GM19238 (cell line): ENCODE data around the gene HEG1.

Source experiments
- DNase-seq: peaks from one replicate; pipeline ENCODE4 v3.0.0; 2011; ENCODE audit warnings: low spot score; ENCODE audit not compliant: insufficient read length

The HEG1 gene

DNA sequence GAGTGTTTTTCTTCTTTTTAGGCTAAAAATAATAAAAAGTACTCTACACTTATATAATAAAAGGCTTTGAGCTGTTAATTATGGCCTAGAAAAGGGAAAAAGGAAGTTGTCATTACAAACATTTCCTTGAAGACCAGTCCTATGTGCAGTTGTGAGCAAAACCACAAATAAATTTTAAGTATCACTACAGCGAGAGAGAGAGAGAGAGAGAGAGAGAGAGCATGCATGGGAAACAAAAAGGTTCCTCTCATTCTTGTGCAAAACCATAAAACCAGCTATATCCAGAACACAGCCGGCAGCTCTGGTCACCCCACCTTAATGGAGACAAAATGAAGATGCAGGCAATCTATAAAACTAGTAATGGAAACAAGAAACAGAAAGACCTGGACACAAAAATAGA, 33.6 kb downstream of the HEG1 start:
- DNase-seq, result no peak

DNA sequence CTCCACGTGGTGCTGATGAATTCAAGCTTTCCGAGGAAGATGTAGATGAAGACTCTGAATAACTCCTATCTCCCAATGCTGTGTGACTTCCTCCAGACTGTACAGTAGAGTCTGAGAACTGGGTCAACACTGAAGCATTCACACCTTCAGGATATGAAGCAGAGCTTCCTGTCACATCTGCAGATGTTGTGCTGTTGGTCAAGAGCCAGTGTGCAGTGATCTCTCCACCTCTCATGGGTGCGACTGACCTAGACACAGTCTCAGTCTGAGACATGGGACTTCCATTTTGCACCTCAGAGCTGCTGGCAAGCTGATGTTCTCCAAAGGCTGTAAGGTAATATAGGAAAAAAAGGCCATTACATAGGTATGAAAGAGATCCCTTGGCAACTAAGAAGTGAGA, 36.5 kb downstream of the HEG1 start:
- DNase-seq, result no peak

- DNase-seq, result no peak
Observed at GRCh38 chr3:125017406-125017805, 38.4 kb downstream of the HEG1 start.

- DNase-seq, result no peak
Observed at GRCh38 chr3:125014570-125015179, 41.1 kb downstream of the HEG1 start.

GRCh38 chr3:125013095-125013494, 42.7 kb downstream of the HEG1 start:
- DNase-seq, result no peak

DNA sequence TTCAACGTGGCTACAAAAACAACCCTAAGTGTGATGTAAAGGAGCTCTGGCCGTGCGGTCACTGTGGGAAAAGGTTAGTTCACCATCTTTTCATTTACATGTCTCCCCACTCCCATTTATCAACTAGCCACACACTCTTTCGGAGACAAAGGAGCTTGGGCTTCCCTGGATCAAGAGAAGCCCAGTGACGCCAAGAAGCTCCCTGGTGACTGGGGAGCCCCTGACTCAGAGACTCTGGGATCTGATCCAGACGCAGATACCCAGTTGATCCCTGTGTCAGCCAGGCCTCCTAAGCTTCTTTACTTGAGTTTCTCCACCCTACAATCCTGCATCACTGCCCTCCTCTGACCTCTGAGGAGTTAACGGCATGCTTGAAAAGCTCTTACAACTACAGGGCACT, 43.9 kb downstream of the HEG1 start:
- DNase-seq, result no peak

- DNase-seq, result no peak
Observed at GRCh38 chr3:125010393-125010792, 45.4 kb downstream of the HEG1 start.

- no peak for DNase-seq
Observed at GRCh38 chr3:125008766-125009165, 47.0 kb downstream of the HEG1 start.

DNA sequence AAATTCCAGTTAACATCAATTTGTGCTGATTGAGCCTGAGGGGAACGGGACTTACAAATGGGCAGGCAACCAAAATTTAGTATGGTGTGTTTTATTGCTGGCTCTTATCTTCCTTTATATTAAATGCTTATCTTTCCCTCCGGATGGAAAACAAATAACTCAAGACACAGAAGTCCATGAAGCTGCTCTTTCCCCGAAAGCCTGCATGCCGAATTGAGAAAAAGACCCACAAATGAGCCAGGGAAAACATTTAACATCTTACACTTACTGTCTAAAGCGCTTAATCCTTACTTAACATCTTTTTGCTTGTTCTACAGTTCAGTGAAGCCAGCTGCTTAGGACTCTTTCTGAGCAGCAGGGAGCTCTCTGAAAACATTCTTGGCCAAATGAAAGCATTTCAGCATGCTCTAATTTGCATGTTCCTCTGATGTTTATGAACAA, 49.5 kb downstream of the HEG1 start:
- DNase-seq, result no peak

GRCh38 chr3:125005676-125006075, 50.1 kb downstream of the HEG1 start:
- no peak for DNase-seq

DNA sequence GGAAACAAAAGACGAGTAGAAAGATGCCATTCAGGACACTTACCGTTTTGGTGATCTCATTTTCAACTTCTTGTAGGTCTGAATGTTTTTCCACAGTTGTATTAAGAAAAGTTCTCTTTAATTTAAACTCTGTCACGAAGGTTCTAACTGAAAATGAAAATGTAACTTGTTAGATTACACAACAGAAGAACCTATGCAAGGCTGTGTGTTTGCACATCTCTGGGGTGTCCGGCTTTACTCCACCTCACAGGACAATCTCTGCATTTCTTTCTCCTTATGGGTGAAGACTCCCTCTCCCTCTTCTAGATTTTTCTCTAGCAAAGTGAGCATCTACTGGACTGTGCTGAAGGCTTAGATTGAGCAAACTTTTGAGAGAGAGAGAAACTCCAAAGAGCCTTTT, 50.6 kb downstream of the HEG1 start:
- DNase-seq, result no peak

- DNase-seq, result no peak
Observed at GRCh38 chr3:125003859-125004595, 51.8 kb downstream of the HEG1 start.

- DNase-seq, result no peak
Observed at GRCh38 chr3:125003369-125003853, 52.4 kb downstream of the HEG1 start.

DNA sequence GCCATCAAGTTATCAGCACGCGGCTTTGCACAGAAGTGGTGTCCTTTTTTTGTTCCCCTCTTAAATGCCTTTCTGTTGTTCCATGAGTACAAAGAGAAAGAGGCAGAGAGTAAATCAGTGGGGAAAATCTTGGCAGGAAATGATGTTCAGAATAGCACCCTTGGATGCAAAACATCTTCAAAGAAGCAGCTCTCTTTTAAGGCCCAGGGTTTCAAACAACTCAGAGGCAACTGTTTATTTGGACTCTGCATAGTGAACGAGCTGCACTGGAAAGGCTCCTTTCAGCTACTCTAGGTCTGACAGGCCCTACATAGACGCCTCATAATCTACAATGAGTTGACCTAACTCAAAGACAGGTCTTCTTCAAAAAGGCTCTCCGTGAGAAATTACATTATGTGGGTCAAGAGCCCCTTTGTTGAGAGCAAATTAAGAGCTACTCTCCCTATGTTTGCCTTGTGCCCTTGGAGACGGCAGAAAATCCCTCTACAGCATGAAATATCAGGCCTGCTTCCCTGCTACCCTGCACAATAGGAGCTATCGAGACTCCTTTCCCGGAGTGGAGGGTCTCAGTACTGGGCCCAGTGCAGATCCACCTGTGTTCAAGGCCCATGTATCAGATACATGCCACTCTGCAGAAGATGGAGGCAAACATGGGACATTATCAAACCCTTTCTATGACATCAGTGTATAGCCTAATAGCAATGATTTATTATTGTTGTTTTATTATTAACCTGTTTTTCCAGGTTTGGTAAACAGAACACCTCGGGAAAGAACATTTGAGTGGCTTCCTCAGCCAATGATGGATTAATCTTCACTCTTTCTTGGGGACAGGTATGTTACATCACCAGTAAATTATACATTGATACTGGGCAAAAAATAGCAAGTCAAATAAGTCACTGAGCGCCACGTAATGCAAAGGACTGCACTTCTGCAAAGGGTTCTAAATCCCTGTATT, 53.1 kb downstream of the HEG1 start:
- no peak for DNase-seq

DNA sequence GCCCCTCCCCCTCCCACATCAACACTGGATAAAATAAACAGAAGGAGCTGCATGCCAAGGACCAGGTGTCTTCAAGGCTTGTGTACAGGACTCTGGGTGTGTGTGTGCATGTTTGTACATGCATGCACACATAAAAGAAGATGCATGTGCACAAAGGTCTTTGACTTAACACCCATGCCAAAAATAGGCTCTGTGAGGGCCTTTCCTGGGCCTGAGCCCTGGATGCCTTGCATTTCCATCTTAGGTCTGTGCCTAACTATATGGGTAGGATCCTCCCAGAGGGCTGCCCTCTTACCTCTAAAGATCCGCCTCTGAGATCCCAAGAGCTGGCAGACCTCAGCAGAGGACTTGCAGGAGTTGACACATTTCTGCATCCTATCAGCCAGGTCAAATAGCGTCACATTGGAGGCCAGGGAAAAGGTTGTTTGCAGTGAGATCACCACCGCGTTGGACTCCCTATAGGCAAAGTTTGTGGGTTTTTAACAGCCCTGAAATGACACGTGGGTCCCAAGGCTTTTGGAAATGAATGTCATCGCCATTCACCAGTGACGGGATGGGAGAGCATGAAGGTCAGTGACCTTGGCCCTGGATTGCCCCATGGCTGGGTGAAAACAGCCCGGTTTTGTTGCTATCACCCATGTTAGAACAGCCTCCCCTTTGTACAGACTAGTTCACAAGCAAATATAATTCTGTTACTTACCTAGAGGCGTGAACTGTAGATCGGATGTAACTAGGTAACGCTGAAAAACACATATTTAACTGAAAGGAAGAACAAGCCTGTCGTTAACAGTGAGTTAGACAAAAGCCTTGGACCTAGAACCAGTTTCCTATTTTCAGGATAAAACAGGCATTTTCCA, 54.0 kb downstream of the HEG1 start:
- DNase-seq, result no peak

DNA sequence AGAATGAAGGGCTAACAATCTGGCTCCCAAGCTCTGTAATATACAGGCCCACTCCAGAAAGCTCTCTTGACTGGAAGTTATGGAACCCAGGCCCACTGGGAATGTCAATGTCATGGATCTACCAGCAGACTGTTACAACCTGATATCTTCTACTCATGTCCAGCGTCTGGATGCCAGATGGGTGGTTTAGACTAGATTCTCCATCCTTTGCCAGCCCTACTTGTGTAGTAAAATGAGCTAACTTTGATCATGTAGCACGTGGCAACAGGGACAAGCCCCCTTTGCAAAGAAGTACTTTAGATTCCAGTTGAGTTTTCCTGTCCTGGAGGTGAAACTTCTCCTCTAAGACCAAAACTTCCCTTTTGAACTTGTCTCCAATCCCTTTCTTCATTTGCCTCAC, 55.1 kb downstream of the HEG1 start:
- no peak for DNase-seq

GRCh38 chr3:124999897-125000435, 55.8 kb downstream of the HEG1 start:
- no peak for DNase-seq

- DNase-seq, result no peak
Observed at GRCh38 chr3:124999317-124999716, 56.5 kb downstream of the HEG1 start.

GRCh38 chr3:124998247-124998630, 57.6 kb downstream of the HEG1 start:
- DNase-seq, result no peak

GRCh38 chr3:124997303-124998246, 58.2 kb downstream of the HEG1 start:
- no peak for DNase-seq
